OCI-LY7 (cell line): ENCODE results near the gene LCE3B. TPM values are rescaled to one million over a fixed set of nuclear protein-coding genes. Genes with fewer than 3 reads are reported as not detected.

Experiments used
- BruUV-seq: library from RNA; stranded (reverse); fragments of 400-500 nt; replicated peaks from 2 replicates; lab custom pipeline; 2021; lab: Mats Ljungman, UMichigan
- CTCF ChIA-PET: fragments of 300-600 bp; sonication (Branson Sonifier 250); formaldehyde crosslinking; loops from one replicate; lab custom pipeline; 2022; ENCODE audit warnings: antibody characterized with exemption; ENCODE audit not compliant: unreplicated experiment; lab: Charles Lee
- POLR2A ChIA-PET: fragments of 300-600 bp; sonication (Branson Sonifier 250); formaldehyde crosslinking; loops from one replicate; lab custom pipeline; 2022; ENCODE audit warnings: antibody characterized with exemption; lab: Charles Lee
- DNase-seq: peaks from one replicate; pipeline ENCODE4 v3.0.0-alpha.2; 2015; ENCODE audit warnings: low spot score
- H2AFZ ChIP-seq: fragments of 200-600 bp; sonication (generic), shearing (Covaris generic); 2 replicates; pipeline ENCODE4 v1.6.1; 2014; ENCODE audit warnings: mild to moderate bottlenecking, antibody characterized with exemption, low read length, moderate library complexity
- H3K27ac ChIP-seq: fragments of 200-600 bp; sonication (generic); 2 replicates; pipeline ENCODE4 v1.5.1; 2014; ENCODE audit warnings: mixed run types, low read depth, mild to moderate bottlenecking, moderate library complexity, low read length, inconsistent platforms; ENCODE audit not compliant: poor library complexity, severe bottlenecking
- H3K36me3 ChIP-seq: fragments of 200-600 bp; sonication (generic); 2 replicates; pipeline ENCODE4 v1.6.1; 2014; ENCODE audit warnings: mild to moderate bottlenecking, antibody characterized with exemption, low read length, moderate library complexity, mixed read lengths; ENCODE audit not compliant: insufficient read depth
- H3K4me1 ChIP-seq: fragments of 200-600 bp; sonication (generic); 2 replicates; pipeline ENCODE4 v1.5.1; 2014; ENCODE audit warnings: mild to moderate bottlenecking, low read length; ENCODE audit not compliant: insufficient read depth, poor library complexity, severe bottlenecking
- H3K4me2 ChIP-seq: fragments of 200-600 bp; sonication (generic); 2 replicates; pipeline ENCODE4 v1.6.1; 2014; ENCODE audit warnings: mild to moderate bottlenecking, low read length
- H3K4me3 ChIP-seq: fragments of 200-600 bp; sonication (generic); 2 replicates; pipeline ENCODE4 v1.5.1; 2014; ENCODE audit warnings: mild to moderate bottlenecking, low read depth, low read length; ENCODE audit not compliant: poor library complexity, severe bottlenecking
- H3K79me2 ChIP-seq: fragments of 200-600 bp; sonication (generic); 2 replicates; pipeline ENCODE4 v1.6.1; 2016; ENCODE audit warnings: low read depth, mild to moderate bottlenecking, low read length, moderate library complexity, mixed read lengths; ENCODE audit not compliant: insufficient read depth
- H3K9me2 ChIP-seq: fragments of 200-600 bp; sonication (generic); 2 replicates; pipeline ENCODE4 v1.6.1; 2016; ENCODE audit warnings: mild to moderate bottlenecking, low read length, mixed read lengths; ENCODE audit not compliant: insufficient read depth
- H3K9me3 ChIP-seq: fragments of 200-600 bp; sonication (generic); 2 replicates; pipeline ENCODE4 v1.6.1; 2014; ENCODE audit warnings: mild to moderate bottlenecking, mixed run types, low read length, mixed read lengths
- H4K20me1 ChIP-seq: fragments of 200-600 bp; sonication (generic); 2 replicates; pipeline ENCODE4 v1.6.1; 2014; ENCODE audit warnings: mild to moderate bottlenecking, antibody characterized with exemption, low read length, moderate library complexity, mixed read lengths; ENCODE audit not compliant: insufficient read depth
- EZH2phosphoT487 ChIP-seq: fragments of 200-600 bp; sonication (generic); IDR thresholded peaks from 2 replicates; pipeline ENCODE4 v1.6.1; 2018; ENCODE audit warnings: low read depth, borderline replicate concordance, mild to moderate bottlenecking, mixed run types, antibody characterized with exemption, low read length, moderate library complexity, mixed read lengths
- intact Hi-C: fragments of 100-400 bp; cut with micrococcal nuclease; formaldehyde crosslinking; loops from one replicate; pipeline ENCODE4 v1.10.0; 2022; ENCODE audit not compliant: unreplicated experiment
- total RNA-seq, 2 experiments: library from RNA; depleted of rRNA in 1 of 2; stranded (reverse); fragments of >200 nt in 1 of 2; shearing (Covaris generic) in 1 of 2; gene quantifications; 2 replicates each; pipeline ENCODE4 v1.2.3, GENCODE V29; 2014 to 2022
- TF ChIP-seq, protein P1 (sequence below): fragments of 200-600 bp; sonication (generic); conservative IDR thresholded peaks from 2 replicates; pipeline ENCODE4 v1.5.1; 2014; ENCODE audit warnings: mild to moderate bottlenecking, antibody characterized with exemption, low read length, moderate library complexity, mixed read lengths

Gene LCE3B
- total RNA-seq, 2 experiments from 2014 or later: not detected

DNA sequence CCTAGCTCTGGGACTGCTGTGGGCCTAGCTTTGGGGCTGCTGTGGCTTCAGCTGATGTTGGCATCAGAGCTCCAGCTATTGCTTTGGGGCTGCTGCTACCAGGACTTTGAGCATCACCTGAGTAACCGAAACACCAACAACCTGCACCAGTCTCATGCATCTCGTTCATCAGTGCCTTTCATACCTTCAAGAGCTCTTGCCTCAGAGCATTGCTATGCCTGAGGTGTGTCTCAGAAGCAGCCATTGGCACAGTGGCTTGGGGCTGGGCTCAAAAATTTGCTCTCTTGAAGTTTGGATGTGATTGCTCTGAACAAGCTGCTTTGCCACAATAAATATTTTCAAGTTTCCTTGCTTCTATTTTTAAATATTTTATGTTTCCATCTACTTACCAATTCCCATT is 42.8 kb downstream of the LCE3B start:
- Histone ChIP-seq H3K79me2 (no peaks in the 10 kb centered on the region), H3K36me3 (no peaks in the 10 kb centered on the region), H3K9me2 (no peaks in the 10 kb centered on the region), H3K4me3 (no peak overlapping the region), H3K4me2 (no peak overlapping the region), H4K20me1 (no peaks in the 10 kb centered on the region), H3K27ac (no peak overlapping the region), H3K9me3 (no peaks in the 10 kb centered on the region), H2AFZ (no peak overlapping the region), H3K4me1 (no peaks in the 10 kb centered on the region)
- intact Hi-C loops: no loop called here
- no peak for TF ChIP-seq EZH2phosphoT487
- TF ChIP-seq, protein P1, sequence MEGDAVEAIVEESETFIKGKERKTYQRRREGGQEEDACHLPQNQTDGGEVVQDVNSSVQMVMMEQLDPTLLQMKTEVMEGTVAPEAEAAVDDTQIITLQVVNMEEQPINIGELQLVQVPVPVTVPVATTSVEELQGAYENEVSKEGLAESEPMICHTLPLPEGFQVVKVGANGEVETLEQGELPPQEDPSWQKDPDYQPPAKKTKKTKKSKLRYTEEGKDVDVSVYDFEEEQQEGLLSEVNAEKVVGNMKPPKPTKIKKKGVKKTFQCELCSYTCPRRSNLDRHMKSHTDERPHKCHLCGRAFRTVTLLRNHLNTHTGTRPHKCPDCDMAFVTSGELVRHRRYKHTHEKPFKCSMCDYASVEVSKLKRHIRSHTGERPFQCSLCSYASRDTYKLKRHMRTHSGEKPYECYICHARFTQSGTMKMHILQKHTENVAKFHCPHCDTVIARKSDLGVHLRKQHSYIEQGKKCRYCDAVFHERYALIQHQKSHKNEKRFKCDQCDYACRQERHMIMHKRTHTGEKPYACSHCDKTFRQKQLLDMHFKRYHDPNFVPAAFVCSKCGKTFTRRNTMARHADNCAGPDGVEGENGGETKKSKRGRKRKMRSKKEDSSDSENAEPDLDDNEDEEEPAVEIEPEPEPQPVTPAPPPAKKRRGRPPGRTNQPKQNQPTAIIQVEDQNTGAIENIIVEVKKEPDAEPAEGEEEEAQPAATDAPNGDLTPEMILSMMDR: no peak
- BruUV-seq: no TSS peak
- CTCF ChIA-PET: no interaction called here
- no peak for DNase-seq
- POLR2A ChIA-PET: no interaction called here

DNA sequence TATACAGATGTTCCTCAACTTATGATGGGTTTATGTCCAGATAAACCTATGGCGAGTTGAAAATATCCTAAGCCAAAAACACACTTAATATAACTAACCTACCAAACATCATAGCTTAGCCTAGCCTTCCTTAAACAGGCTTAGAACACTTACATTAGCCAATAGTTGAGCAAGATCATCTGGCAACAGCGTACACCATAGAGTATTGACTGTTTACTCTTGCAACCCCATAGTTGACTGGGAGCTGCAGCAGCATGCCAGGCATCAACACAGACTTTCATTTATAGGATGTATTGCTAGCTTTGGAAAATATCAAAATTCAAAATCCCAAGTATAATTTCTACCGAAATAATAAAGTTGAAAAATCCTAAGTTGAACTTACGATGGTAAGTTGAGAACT is 44.1 kb downstream of the LCE3B start:
- TF ChIP-seq, protein P1: no peak
- TF ChIP-seq EZH2phosphoT487: no peak
- no peaks in the 10 kb centered on the region for H3K36me3 ChIP-seq
- no peaks in the 10 kb centered on the region for H3K9me3 ChIP-seq
- no peaks in the 10 kb centered on the region for H4K20me1 ChIP-seq
- H3K79me2 ChIP-seq: no peaks in the 10 kb centered on the region
- CTCF ChIA-PET: no interaction called here
- no peaks in the 10 kb centered on the region for H3K4me1 ChIP-seq
- no peaks in the 10 kb centered on the region for H3K9me2 ChIP-seq
- intact Hi-C loops: no loop called here
- no peak overlapping the region for H2AFZ ChIP-seq
- H3K4me3 ChIP-seq: no peak overlapping the region
- no peak overlapping the region for H3K27ac ChIP-seq
- no TSS peak for BruUV-seq
- no peak for DNase-seq
- no peak overlapping the region for H3K4me2 ChIP-seq
- POLR2A ChIA-PET: no interaction called here

DNA sequence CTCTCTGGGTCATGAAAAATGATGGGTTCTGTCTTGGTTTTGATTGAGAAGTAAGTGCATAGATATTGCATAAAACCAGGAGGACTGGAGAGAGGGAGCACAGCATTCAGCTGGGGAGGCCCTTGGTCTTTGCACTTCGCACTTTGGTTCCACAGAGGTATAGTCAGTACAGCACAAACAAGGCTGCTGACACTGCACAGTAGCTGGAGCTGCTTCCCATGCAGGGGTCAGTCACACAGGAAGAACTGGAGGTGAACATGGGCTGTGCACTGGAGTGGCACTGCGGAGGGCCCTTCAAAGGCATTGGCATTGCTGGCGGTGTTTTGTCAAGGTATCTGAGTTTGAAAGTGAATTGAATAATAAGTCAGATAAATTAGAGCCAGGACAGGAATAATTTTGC is 45.0 kb downstream of the LCE3B start:
- Histone ChIP-seq H3K36me3 (no peaks in the 10 kb centered on the region), H3K9me2 (no peaks in the 10 kb centered on the region), H3K79me2 (no peaks in the 10 kb centered on the region), H3K4me2 (no peak overlapping the region), H2AFZ (no peak overlapping the region), H3K9me3 (no peaks in the 10 kb centered on the region), H3K4me3 (no peak overlapping the region), H3K4me1 (no peaks in the 10 kb centered on the region), H4K20me1 (no peaks in the 10 kb centered on the region), H3K27ac (no peak overlapping the region)
- ChIA-PET POLR2A (no interaction called here), CTCF (interaction anchor here (1.2 kb wide), 1 partner anchor 9 kb away, joined by 3 read pairs; no protein-coding TSS in a partner anchor)
- no TSS peak for BruUV-seq
- intact Hi-C loops: no loop called here
- TF ChIP-seq, protein P1: no peak
- TF ChIP-seq EZH2phosphoT487: no peak
- DNase-seq: no peak
